Hematopoietic multipotent progenitor cell treated with erythropoietin and hydrocortisone succinate and interleukin-3 and kit ligand, for 17 days (in vitro differentiated cells): ENCODE data around the gene SIK3.

ENCODE experiments used
- DNase-seq: peaks from one replicate; pipeline ENCODE4 v3.0.0-alpha.2; 2015; ENCODE audit warnings: low spot score

SIK3 gene

GRCh38 chr11:116970485-116971292 is 127.5 kb downstream of the SIK3 start:
- DNase-seq: no peak

- DNase-seq: no peak
Observed at GRCh38 chr11:116969694-116970093, 128.5 kb downstream of the SIK3 start.

- DNase-seq: no peak
Observed at GRCh38 chr11:116964269-116964668, 134.0 kb downstream of the SIK3 start.

- no peak for DNase-seq
Observed at GRCh38 chr11:116963813-116964212, 134.4 kb downstream of the SIK3 start.

GRCh38 chr11:116962108-116962507 is 136.1 kb downstream of the SIK3 start:
- DNase-seq: no peak

- DNase-seq: no peak
Observed at GRCh38 chr11:116960930-116961329, 137.3 kb downstream of the SIK3 start.

GRCh38 chr11:116958246-116958645 is 140.0 kb downstream of the SIK3 start:
- DNase-seq: no peak

- DNase-seq: no peak
Observed at GRCh38 chr11:116955949-116956348, 142.3 kb downstream of the SIK3 start.

GRCh38 chr11:116955548-116955947 is 142.7 kb downstream of the SIK3 start:
- no peak for DNase-seq

- no peak for DNase-seq
Observed at GRCh38 chr11:116953530-116954285, 144.5 kb downstream of the SIK3 start.

- DNase-seq: no peak
Observed at GRCh38 chr11:116951762-116952161, 146.5 kb downstream of the SIK3 start.

- DNase-seq: no peak
Observed at GRCh38 chr11:116950210-116950609, 148.0 kb downstream of the SIK3 start.

GRCh38 chr11:116948391-116948790 is 149.8 kb downstream of the SIK3 start:
- no peak for DNase-seq

- no peak for DNase-seq
Observed at GRCh38 chr11:116946414-116946813, 151.8 kb downstream of the SIK3 start.

GRCh38 chr11:116939499-116939898 is 158.7 kb downstream of the SIK3 start:
- no peak for DNase-seq

- DNase-seq: no peak
Observed at GRCh38 chr11:116938471-116939070, 159.7 kb downstream of the SIK3 start.

GRCh38 chr11:116936754-116937446 is 161.3 kb downstream of the SIK3 start:
- no peak for DNase-seq

- DNase-seq: no peak
Observed at GRCh38 chr11:116935514-116935913, 162.7 kb downstream of the SIK3 start.

GRCh38 chr11:116935089-116935488 is 163.1 kb downstream of the SIK3 start:
- DNase-seq: no peak

- DNase-seq: no peak
Observed at GRCh38 chr11:116933961-116934360, 164.3 kb downstream of the SIK3 start.

- DNase-seq: no peak
Observed at GRCh38 chr11:116932181-116932580, 166.0 kb downstream of the SIK3 start.

GRCh38 chr11:116931206-116931953 is 166.8 kb downstream of the SIK3 start:
- DNase-seq: no peak
